ENCODE results near the gene UBE2D2. TPM values are rescaled to one million over a fixed set of nuclear protein-coding genes. Genes with fewer than 3 reads are reported as not detected.
"Not testable (repeated sequence)": the region's sequence is repeated elsewhere in the genome, so short reads cannot be mapped to it uniquely, and the experiment has no call there.

Gene UBE2D2
- total RNA-seq, 1 donor from 2014 or later: 118 TPM

GRCh38 chr5:139531772-139532169 is 29.4 kb upstream of the UBE2D2 start:
- intact Hi-C loops (cut with micrococcal nuclease): no loop called here
- no peak for ATAC-seq
- no peak for DNase-seq

- DNase-seq: peak; percentile 84
- intact Hi-C loops (cut with micrococcal nuclease): no loop called here
- ATAC-seq: peak; percentile 99
Measured at GRCh38 chr5:139543423-139543991, 17.6 kb upstream of the UBE2D2 start.

GRCh38 chr5:139546593-139546992 is 14.5 kb upstream of the UBE2D2 start:
- intact Hi-C loops (cut with micrococcal nuclease); ATAC-seq; DNase-seq: not testable (repeated sequence)

- intact Hi-C loops (cut with micrococcal nuclease): no loop called here
- DNase-seq (no peak), ATAC-seq (no peak)
Measured at GRCh38 chr5:139549162-139549894, 11.8 kb upstream of the UBE2D2 start.

- intact Hi-C loops (cut with micrococcal nuclease); DNase-seq; ATAC-seq: not testable (repeated sequence)
Measured at GRCh38 chr5:139550051-139550872, 10.9 kb upstream of the UBE2D2 start.

- DNase-seq (no peak), ATAC-seq (no peak)
- intact Hi-C loops (cut with micrococcal nuclease): no loop called here
Measured at GRCh38 chr5:139551191-139551889, 9.8 kb upstream of the UBE2D2 start.

GRCh38 chr5:139552893-139553575 is 8.1 kb upstream of the UBE2D2 start:
- intact Hi-C loops (cut with micrococcal nuclease): no loop called here
- ATAC-seq (no peak), DNase-seq (no peak)

- DNase-seq: no peak
- intact Hi-C loops (cut with micrococcal nuclease): no loop called here
Measured at GRCh38 chr5:139554264-139554663, 6.9 kb upstream of the UBE2D2 start.

GRCh38 chr5:139557811-139558210 is 3.3 kb upstream of the UBE2D2 start:
- intact Hi-C loops (cut with micrococcal nuclease): no loop called here
- DNase-seq: no peak
- ATAC-seq: no peak

More at GRCh38 chr5:139554264-139554663, 6.9 kb upstream of the UBE2D2 start:
- no peak for ATAC-seq

GRCh38 chr5:139561655-139562451 is 714 bp downstream of the UBE2D2 start:
- ATAC-seq (peak; percentile 47), DNase-seq (no peak)
- intact Hi-C loops (cut with micrococcal nuclease): no loop called here

- DNase-seq (no peak), ATAC-seq (no peak)
- intact Hi-C loops (cut with micrococcal nuclease): no loop called here
Measured at GRCh38 chr5:139562847-139563246, 1.7 kb downstream of the UBE2D2 start.

- DNase-seq: no peak
- intact Hi-C loops (cut with micrococcal nuclease): no loop called here
- peak; percentile 6 for ATAC-seq
Measured at GRCh38 chr5:139565411-139566305, 4.5 kb downstream of the UBE2D2 start.

- intact Hi-C loops (cut with micrococcal nuclease): no loop called here
- ATAC-seq (no peak), DNase-seq (no peak)
Measured at GRCh38 chr5:139566611-139567010, 5.5 kb downstream of the UBE2D2 start.

- DNase-seq: no peak
- no peak for ATAC-seq
- intact Hi-C loops (cut with micrococcal nuclease): no loop called here
Measured at GRCh38 chr5:139569270-139569955, 8.3 kb downstream of the UBE2D2 start.

GRCh38 chr5:139571543-139571942 is 10.4 kb downstream of the UBE2D2 start:
- DNase-seq (no peak), ATAC-seq (no peak)
- intact Hi-C loops (cut with micrococcal nuclease): loop anchor here (10.0 kb wide), 1 partner anchor 53 kb away; no protein-coding TSS in a partner anchor

GRCh38 chr5:139571966-139572365 is 10.8 kb downstream of the UBE2D2 start:
- ATAC-seq (peak; percentile 11), DNase-seq (no peak)
- intact Hi-C loops (cut with micrococcal nuclease): loop anchor here (10.0 kb wide), 1 partner anchor 53 kb away; no protein-coding TSS in a partner anchor
